Endothelial cell of umbilical vein (primary cell): ENCODE measurements around the gene SAMD11. TPM values are rescaled to one million over a fixed set of nuclear protein-coding genes. Genes with fewer than 3 reads are reported as not detected.

ENCODE experiments used
- BruUV-seq: library from RNA; stranded (reverse); fragments of 400-500 nt; replicated peaks from 2 replicates; lab custom pipeline; 2021; lab: Mats Ljungman, UMichigan
- CTCF ChIA-PET: fragments of 300-600, 350-600 bp; sonication (Branson Sonifier 250); formaldehyde crosslinking; loops from one replicate; lab custom pipeline; 2021; ENCODE audit warnings: antibody characterized with exemption, inconsistent platforms; lab: Charles Lee
- POLR2A ChIA-PET: fragments of 300-600, 350-600 bp; sonication (Branson Sonifier 250); formaldehyde crosslinking; loops from one replicate; lab custom pipeline; 2021; ENCODE audit warnings: antibody characterized with exemption, inconsistent platforms; lab: Charles Lee
- DNase-seq: peaks from one replicate; pipeline ENCODE4 v3.0.0-alpha.2; 2011; ENCODE audit warnings: low read depth, low spot score
- FAIRE-seq: peaks from 2 replicates; lab custom pipeline; 2011; peaks lifted over from hg19 to GRCh38; lab: Jason Lieb, UNC
- H2AFZ ChIP-seq: 2 replicates; pipeline ENCODE4 v1.6.0; 2012; ENCODE audit warnings: low read depth, low read length, control low read depth, inconsistent platforms
- H3K27ac ChIP-seq: 2 replicates; pipeline ENCODE4 v1.5.1; 2011; ENCODE audit warnings: low read depth, mild to moderate bottlenecking, control low read depth, low read length, moderate library complexity; ENCODE audit not compliant: insufficient read depth
- H3K27me3 ChIP-seq, 2 experiments: 2 replicates each; pipeline versions ENCODE4 v1.6.0 to v1.6.1; 2011; ENCODE audit warnings: low read length in 2 of 2, mixed read lengths in 1 of 2; ENCODE audit not compliant: control insufficient read depth in 2 of 2, insufficient read depth in 2 of 2
- H3K36me3 ChIP-seq, 2 experiments: 2 replicates in 1 of 2; 3 replicates in 1 of 2; pipeline ENCODE4 v1.5.1; 2011; ENCODE audit warnings: low read length in 2 of 2, mild to moderate bottlenecking in 1 of 2, moderate library complexity in 1 of 2; ENCODE audit not compliant: control insufficient read depth in 2 of 2, insufficient read depth in 2 of 2; ENCODE audit errors: extremely low read depth in 1 of 2
- H3K4me1 ChIP-seq: 3 replicates; pipeline ENCODE4 v1.5.1; 2011; ENCODE audit warnings: mild to moderate bottlenecking, low read length; ENCODE audit not compliant: control insufficient read depth, insufficient read depth; ENCODE audit errors: extremely low read depth
- H3K4me2 ChIP-seq: 2 replicates; pipeline ENCODE4 v1.6.1; 2011; ENCODE audit warnings: low read length, control low read depth, mixed read lengths; ENCODE audit not compliant: insufficient read depth
- H3K4me3 ChIP-seq, 3 experiments: fragments of 200-600 bp in 1 of 3; sonication (generic), shearing (Covaris generic) in 1 of 3; replicated peaks in 1 of 3; 2 replicates each; pipeline ENCODE4 v1.5.1; 2011 to 2016; ENCODE audit warnings: control low read depth in 3 of 3, low read length in 3 of 3, mild to moderate bottlenecking in 2 of 3, inconsistent platforms in 1 of 3, low read depth in 1 of 3, moderate library complexity in 1 of 3; ENCODE audit not compliant: insufficient read depth in 1 of 3
- H3K79me2 ChIP-seq: 2 replicates; pipeline ENCODE4 v1.6.0; 2012; ENCODE audit warnings: low read length, inconsistent platforms; ENCODE audit not compliant: control insufficient read depth, insufficient read depth
- H3K9ac ChIP-seq: replicated peaks from 2 replicates; pipeline ENCODE3; 2011; ENCODE audit warnings: low read length, control low read depth; ENCODE audit not compliant: insufficient read depth; ENCODE audit errors: extremely low read depth
- H3K9me1 ChIP-seq: replicated peaks from 3 replicates; pipeline ENCODE4 v1.6.0; 2011; ENCODE audit warnings: mild to moderate bottlenecking, low read length; ENCODE audit not compliant: control insufficient read depth, insufficient read depth; ENCODE audit errors: extremely low read depth
- H3K9me3 ChIP-seq: replicated peaks from 2 replicates; pipeline ENCODE4 v1.5.1; 2012; ENCODE audit warnings: low read length, inconsistent platforms; ENCODE audit not compliant: control insufficient read depth, insufficient read depth
- H4K20me1 ChIP-seq: replicated peaks from 2 replicates; pipeline ENCODE3; 2011; ENCODE audit warnings: mild to moderate bottlenecking, low read length; ENCODE audit not compliant: control insufficient read depth, insufficient read depth; ENCODE audit errors: extremely low read depth
- EZH2 ChIP-seq: IDR thresholded peaks from 2 replicates; pipeline ENCODE4 v1.6.1; 2012; ENCODE audit warnings: borderline replicate concordance, low read depth, mild to moderate bottlenecking, moderate library complexity, low read length, inconsistent platforms; ENCODE audit not compliant: severe bottlenecking
- FOS ChIP-seq: IDR thresholded peaks from 2 replicates; pipeline ENCODE4 v1.6.1; 2011; ENCODE audit warnings: mild to moderate bottlenecking, low read length, moderate library complexity, borderline replicate concordance; ENCODE audit not compliant: insufficient read depth
- GATA2 ChIP-seq: IDR thresholded peaks from 2 replicates; pipeline ENCODE4 v1.7.0; 2011; ENCODE audit warnings: low read depth, mild to moderate bottlenecking, moderate library complexity, mixed read lengths, low read length; ENCODE audit not compliant: insufficient read length, insufficient read depth
- JUN ChIP-seq: IDR thresholded peaks from 2 replicates; pipeline ENCODE4 v1.6.1; 2011; ENCODE audit warnings: borderline replicate concordance, low read depth; ENCODE audit not compliant: insufficient read length, insufficient read depth
- MYC ChIP-seq: IDR thresholded peaks from one replicate; pipeline ENCODE4 v1.6.1; 2011; ENCODE audit warnings: mild to moderate bottlenecking, low read depth, low read length
- POLR2A ChIP-seq: IDR thresholded peaks from 2 replicates; pipeline ENCODE4 v1.6.1; 2012; ENCODE audit warnings: low read depth, mild to moderate bottlenecking, control low read depth, low read length
- POLR2AphosphoS5 ChIP-seq: IDR thresholded peaks from 2 replicates; pipeline ENCODE4 v1.6.1; 2012; ENCODE audit warnings: low read depth, mild to moderate bottlenecking, control low read depth, low read length, moderate library complexity; ENCODE audit not compliant: insufficient read depth
- dilution Hi-C: fragments of 300-500 bp; cut with MboI; formaldehyde crosslinking; loops from one replicate; pipeline ENCODE4 v1.15.0; 2019; ENCODE audit warnings: low sequenced_read_pairs; ENCODE audit not compliant: extremely low pct_ligation_motif_present
- intact Hi-C: fragments of 100-400 bp; cut with micrococcal nuclease; formaldehyde crosslinking; loops from one replicate; pipeline ENCODE4 v1.10.0; 2022
- polyA plus RNA-seq, 4 experiments: library from polyadenylated mRNA; depleted of rRNA in 3 of 4; stranded (reverse) in 3 of 4; unstranded in 1 of 4; fragments of >200 nt; gene quantifications; 2 replicates each; pipeline versions ENCODE4 v1.2.1 to v1.2.3, GENCODE V29; 2011 to 2012; ENCODE audit warnings: missing spikeins in 1 of 4
- total RNA-seq: library from RNA; stranded (reverse); gene quantifications from 2 replicates; pipeline ENCODE4 v1.2.3, GENCODE V29; 2021
- TF ChIP-seq, protein P1 (sequence below), 2 donors: IDR thresholded peaks; 1 replicate in 1 of 2; 2 replicates in 1 of 2; pipeline ENCODE4 v1.5.1; 2011; ENCODE audit warnings: low read length in 2 of 2, mild to moderate bottlenecking in 2 of 2, moderate library complexity in 2 of 2, control low read depth in 1 of 2, inconsistent platforms in 1 of 2, low read depth in 1 of 2; ENCODE audit not compliant: insufficient read depth in 1 of 2; ENCODE audit errors: extremely low read depth in 1 of 2
- TF ChIP-seq, protein P2 (sequence below): IDR thresholded peaks from 2 replicates; pipeline ENCODE4 v1.6.1; 2011; ENCODE audit not compliant: insufficient read depth, insufficient read length

SAMD11 gene
- total and polyA plus RNA-seq, 2 donors (not counting 3 experiments of a cell fraction or from before 2014, with no cell fraction given): not detected

DNA sequence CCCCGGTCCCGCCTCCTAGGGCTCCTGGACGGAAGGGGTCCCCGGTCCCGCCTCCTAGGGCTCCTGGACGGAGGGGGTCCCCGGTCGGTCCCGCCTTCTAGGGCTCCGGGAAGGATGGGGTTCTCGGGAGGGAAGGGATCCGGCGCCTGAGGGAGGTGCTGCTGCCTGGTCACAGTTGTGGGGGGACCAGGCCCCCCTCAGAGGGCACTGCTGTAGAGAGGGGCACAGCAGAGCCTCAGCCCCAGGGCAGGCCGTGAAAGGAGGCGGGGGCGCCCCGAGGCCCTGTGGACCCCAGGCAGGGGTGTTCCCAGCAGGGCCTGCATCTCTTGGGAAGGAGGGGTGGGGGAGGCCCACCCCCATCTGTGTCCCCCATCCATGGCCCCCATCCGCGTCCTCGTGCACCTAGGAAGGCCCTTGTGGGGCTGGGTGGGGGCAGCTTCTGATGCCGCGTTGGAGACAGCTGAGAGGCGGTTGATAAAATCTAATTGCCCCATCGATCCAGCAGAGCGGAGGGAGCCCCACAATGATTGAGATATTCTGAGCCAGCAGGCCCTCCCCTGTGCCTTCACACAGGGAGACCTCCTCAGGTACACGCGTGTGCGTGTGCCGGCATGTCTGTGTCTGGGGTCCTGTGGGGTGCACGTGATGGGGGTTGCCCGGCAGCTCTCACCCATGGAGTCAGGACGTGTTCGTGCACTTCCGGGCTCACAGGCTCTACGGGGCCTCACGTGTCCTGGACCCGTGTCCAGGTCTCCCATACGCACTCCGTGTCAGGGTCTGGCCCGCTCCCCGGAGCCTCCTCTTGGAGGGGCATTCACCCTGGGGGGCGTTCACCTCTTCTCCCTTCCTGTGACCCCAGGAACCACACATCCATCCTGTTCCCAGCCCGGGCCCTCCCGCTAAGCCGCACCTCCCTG is 12.9 kb downstream of the SAMD11 start:
- TF ChIP-seq GATA2 (no peak), FOS (no peak), POLR2AphosphoS5 (no peak), EZH2 (no peak), JUN (no peak), POLR2A (no peak), MYC (no peak)
- TF ChIP-seq, protein P1, sequence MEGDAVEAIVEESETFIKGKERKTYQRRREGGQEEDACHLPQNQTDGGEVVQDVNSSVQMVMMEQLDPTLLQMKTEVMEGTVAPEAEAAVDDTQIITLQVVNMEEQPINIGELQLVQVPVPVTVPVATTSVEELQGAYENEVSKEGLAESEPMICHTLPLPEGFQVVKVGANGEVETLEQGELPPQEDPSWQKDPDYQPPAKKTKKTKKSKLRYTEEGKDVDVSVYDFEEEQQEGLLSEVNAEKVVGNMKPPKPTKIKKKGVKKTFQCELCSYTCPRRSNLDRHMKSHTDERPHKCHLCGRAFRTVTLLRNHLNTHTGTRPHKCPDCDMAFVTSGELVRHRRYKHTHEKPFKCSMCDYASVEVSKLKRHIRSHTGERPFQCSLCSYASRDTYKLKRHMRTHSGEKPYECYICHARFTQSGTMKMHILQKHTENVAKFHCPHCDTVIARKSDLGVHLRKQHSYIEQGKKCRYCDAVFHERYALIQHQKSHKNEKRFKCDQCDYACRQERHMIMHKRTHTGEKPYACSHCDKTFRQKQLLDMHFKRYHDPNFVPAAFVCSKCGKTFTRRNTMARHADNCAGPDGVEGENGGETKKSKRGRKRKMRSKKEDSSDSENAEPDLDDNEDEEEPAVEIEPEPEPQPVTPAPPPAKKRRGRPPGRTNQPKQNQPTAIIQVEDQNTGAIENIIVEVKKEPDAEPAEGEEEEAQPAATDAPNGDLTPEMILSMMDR (IDR thresholded peaks at IDR 0.05; ENCODE audit: extremely low read depth in 1 of 2, insufficient read depth in 1 of 2, low read depth in 1 of 2, low read length in 2 of 2): no peak
- TF ChIP-seq, protein P2, sequence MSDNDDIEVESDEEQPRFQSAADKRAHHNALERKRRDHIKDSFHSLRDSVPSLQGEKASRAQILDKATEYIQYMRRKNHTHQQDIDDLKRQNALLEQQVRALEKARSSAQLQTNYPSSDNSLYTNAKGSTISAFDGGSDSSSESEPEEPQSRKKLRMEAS: no peak
- ChIA-PET CTCF (no interaction called here), POLR2A (no interaction called here)
- no peaks in the 10 kb centered on the region for H3K9me3 ChIP-seq
- peaks cover 9% of the 10 kb centered on the region for H3K4me1 ChIP-seq
- H3K9ac ChIP-seq: no peak overlapping the region
- H3K4me3 ChIP-seq: no peak overlapping the region
- peaks cover 19 to 27% of the 10 kb centered on the region in 2 experiments for H3K27me3 ChIP-seq
- dilution Hi-C loops (no loop called here), intact Hi-C loops (no loop called here)
- no peak for FAIRE-seq
- H3K9me1 ChIP-seq: no peaks in the 10 kb centered on the region
- H4K20me1 ChIP-seq: no peaks in the 10 kb centered on the region
- H2AFZ ChIP-seq: no peak overlapping the region
- H3K36me3 ChIP-seq: no peaks in the 10 kb centered on the region
- BruUV-seq: no TSS peak
- H3K27ac ChIP-seq: no peak overlapping the region
- H3K79me2 ChIP-seq: no peaks in the 10 kb centered on the region
- no peak for DNase-seq
- no peak overlapping the region for H3K4me2 ChIP-seq
